ENCODE results near the gene PEX26. TPM values are rescaled to one million over a fixed set of nuclear protein-coding genes. Genes with fewer than 3 reads are reported as not detected.
"Not testable (repeated sequence)": the region's sequence is repeated elsewhere in the genome, so short reads cannot be mapped to it uniquely, and the experiment has no call there.

PEX26 gene
- total RNA-seq, 2 donors from 2014 or later, result 39.1 to 46.0 TPM

DNA sequence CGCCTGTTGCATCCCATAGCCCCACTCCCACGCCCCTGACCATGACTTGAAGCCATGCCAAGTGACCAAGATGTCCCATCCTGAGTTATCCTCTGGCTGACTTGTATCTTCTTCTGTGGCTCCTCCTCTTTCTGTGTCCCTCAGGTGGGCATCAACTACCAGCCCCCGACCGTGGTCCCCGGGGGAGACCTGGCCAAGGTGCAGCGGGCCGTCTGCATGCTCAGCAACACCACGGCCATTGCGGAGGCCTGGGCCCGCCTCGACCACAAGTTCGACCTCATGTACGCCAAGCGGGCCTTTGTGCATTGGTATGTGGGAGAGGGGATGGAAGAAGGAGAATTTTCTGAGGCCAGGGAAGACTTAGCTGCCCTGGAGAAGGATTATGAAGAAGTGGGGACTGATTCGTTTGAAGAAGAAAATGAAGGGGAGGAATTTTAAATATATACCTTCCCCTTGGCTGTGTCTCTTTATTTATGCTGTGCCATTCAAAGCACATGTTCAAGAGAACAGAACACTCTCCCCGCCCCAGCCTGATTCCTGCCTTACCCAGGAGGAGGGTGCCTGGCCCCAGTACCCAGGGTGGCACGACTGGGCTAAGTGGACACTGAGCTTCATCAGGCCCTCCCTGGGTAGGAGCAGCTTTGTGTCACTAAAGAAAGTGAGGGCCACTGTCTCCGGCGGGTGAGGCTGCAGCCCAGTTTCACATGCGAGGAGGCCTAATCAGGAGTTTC lies 53.1 kb downstream of the PEX26 start:
- Histone ChIP-seq H3K36me3 (no peaks in the 10 kb centered on the region), H3K27ac (no peak overlapping the region), H3K4me3 (no peak overlapping the region), H3K4me1 (ENCODE audit: control insufficient read depth in 1 of 2, low read depth in 2 of 2) (no peaks in the 10 kb centered on the region), H3K27me3 (replicated peaks; ENCODE audit: insufficient read depth) (no peaks in the 10 kb centered on the region), H3K9me3 (no peaks in the 10 kb centered on the region)
- DNase-seq (ENCODE audit: low spot score) (no peak), ATAC-seq (ENCODE audit: insufficient number of reproducible peaks, low FRiP score, low read depth) (no peak)
- TF ChIP-seq, protein P1, sequence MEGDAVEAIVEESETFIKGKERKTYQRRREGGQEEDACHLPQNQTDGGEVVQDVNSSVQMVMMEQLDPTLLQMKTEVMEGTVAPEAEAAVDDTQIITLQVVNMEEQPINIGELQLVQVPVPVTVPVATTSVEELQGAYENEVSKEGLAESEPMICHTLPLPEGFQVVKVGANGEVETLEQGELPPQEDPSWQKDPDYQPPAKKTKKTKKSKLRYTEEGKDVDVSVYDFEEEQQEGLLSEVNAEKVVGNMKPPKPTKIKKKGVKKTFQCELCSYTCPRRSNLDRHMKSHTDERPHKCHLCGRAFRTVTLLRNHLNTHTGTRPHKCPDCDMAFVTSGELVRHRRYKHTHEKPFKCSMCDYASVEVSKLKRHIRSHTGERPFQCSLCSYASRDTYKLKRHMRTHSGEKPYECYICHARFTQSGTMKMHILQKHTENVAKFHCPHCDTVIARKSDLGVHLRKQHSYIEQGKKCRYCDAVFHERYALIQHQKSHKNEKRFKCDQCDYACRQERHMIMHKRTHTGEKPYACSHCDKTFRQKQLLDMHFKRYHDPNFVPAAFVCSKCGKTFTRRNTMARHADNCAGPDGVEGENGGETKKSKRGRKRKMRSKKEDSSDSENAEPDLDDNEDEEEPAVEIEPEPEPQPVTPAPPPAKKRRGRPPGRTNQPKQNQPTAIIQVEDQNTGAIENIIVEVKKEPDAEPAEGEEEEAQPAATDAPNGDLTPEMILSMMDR (IDR thresholded peaks at IDR 0.05), result no peak

DNA sequence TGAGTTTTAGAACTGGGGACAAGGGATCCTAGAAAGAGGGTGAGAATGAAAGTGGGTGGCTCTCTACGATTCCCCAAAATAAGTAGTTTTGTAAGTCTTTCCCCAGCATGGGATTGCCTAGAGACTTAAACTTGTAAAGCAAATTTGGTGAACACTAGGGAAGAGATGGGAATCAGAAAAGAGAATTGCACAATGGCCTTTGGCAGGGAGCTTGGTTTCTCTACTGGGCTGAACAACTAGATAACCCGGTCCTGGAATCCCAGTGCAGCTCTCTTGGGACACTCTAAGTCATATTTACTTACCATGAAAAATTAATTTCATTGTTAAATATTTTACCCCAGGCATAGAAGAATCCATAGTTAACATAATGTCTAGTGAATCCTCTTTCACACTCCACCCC lies 55.7 kb downstream of the PEX26 start:
- H3K27ac ChIP-seq, result no peak overlapping the region
- H3K27me3 ChIP-seq (replicated peaks; ENCODE audit: insufficient read depth), result no peaks in the 10 kb centered on the region
- no peaks in the 10 kb centered on the region for H3K9me3 ChIP-seq
- H3K4me3 ChIP-seq, result no peak overlapping the region
- TF ChIP-seq, protein P1 (IDR thresholded peaks at IDR 0.05), result no peak
- H3K36me3 ChIP-seq, result no peaks in the 10 kb centered on the region
- ATAC-seq (ENCODE audit: insufficient number of reproducible peaks, low FRiP score, low read depth) (no peak), DNase-seq (ENCODE audit: low spot score) (no peak)
- no peaks in the 10 kb centered on the region for H3K4me1 ChIP-seq (ENCODE audit: control insufficient read depth in 1 of 2, low read depth in 2 of 2)

DNA sequence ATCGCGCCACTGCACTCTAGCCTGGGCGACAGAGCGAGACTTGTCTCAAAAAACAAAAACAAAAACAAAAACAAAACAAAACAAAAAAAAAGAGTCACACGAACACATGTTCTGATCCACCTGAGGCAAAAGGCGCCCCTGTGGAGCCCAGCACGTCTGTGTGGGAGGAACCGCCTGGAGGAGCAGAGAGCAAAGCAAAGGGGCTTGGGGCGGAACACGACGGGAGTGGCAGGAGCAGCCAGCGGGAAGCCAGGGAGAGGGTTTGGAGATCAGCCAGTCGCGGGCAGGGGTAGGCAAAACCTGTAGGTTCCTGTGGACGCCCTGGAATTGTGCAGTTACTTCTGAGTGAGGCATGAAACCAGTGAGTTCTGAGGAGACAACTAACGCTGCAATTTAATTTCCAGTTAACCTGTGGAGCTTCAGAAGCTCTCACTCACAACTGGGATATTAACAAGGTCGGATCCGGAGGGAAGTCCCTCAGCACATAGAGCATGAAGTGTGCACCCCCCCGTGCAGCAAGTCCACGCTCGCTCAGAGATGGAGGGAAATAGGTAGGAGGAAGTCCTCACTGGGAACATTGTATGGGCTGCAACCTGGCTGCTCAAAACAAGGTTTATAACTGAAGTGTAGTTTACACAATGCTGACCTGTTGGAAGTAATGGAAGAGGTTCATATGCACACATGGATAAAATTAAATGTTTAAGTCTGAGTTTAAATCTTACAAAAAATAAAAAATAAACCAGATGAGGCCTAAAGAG lies 59.0 kb downstream of the PEX26 start:
- Histone ChIP-seq H3K27ac (no peak overlapping the region), H3K4me1 (ENCODE audit: control insufficient read depth in 1 of 2, low read depth in 2 of 2) (no peaks in the 10 kb centered on the region), H3K27me3 (replicated peaks; ENCODE audit: insufficient read depth) (no peaks in the 10 kb centered on the region), H3K36me3 (no peaks in the 10 kb centered on the region), H3K9me3 (no peaks in the 10 kb centered on the region), H3K4me3 (no peak overlapping the region)
- TF ChIP-seq, protein P1 (IDR thresholded peaks at IDR 0.05), result no peak
- DNase-seq (ENCODE audit: low spot score) (no peak), ATAC-seq (ENCODE audit: insufficient number of reproducible peaks, low FRiP score, low read depth) (no peak)

DNA sequence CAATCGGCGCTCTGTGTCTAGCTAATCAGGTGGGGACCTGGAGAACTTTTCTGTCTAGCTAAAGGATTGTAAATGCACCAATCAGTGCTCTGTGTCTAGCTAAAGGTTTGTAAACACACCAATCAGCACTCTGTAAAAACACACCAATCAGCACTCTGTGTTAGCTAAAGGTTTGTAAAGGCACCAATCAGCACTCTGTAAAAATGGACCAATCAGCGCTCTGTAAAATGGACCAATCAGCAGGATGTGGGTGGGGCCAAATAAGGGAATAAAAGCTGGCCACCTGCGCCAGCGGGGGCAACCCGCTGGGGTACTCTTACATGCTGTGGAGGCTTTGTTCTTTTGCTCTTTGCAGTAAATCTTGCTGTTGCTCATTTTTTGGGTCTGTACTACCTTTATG lies 63.2 kb downstream of the PEX26 start:
- not testable (repeated sequence) for H3K4me3 ChIP-seq; H3K9me3 ChIP-seq; ATAC-seq (ENCODE audit: insufficient number of reproducible peaks, low FRiP score, low read depth); H3K4me1 ChIP-seq (ENCODE audit: control insufficient read depth in 1 of 2, low read depth in 2 of 2); H3K27ac ChIP-seq; H3K36me3 ChIP-seq; H3K27me3 ChIP-seq (replicated peaks; ENCODE audit: insufficient read depth); DNase-seq (ENCODE audit: low spot score)

DNA sequence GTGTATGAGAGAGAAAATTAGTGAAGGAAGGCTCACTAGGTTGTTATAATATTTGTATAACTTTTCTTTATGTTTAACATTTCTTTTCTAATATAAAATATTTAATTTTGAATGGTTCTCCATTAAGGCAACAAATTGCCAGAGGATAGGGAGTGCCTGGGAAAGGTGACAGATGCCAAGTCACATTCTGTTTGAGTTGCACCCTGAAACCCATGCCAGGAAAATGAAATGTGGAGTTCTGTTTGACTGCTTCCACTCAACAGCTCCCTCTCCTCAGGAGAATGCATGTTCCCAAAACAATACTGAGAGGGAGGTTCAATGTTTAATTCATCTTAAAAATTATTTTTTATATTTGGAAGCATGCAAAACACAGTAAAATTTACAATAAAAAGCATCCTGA lies 66.3 kb downstream of the PEX26 start:
- TF ChIP-seq, protein P1 (IDR thresholded peaks at IDR 0.05), result no peak
- Histone ChIP-seq H3K27ac (no peak overlapping the region), H3K36me3 (no peaks in the 10 kb centered on the region), H3K9me3 (no peaks in the 10 kb centered on the region), H3K27me3 (replicated peaks; ENCODE audit: insufficient read depth) (no peaks in the 10 kb centered on the region), H3K4me3 (no peak overlapping the region), H3K4me1 (ENCODE audit: control insufficient read depth in 1 of 2, low read depth in 2 of 2) (peaks cover 0 to 3% of the 10 kb centered on the region in 2 donors)
- DNase-seq (ENCODE audit: low spot score), result no peak
- no peak for ATAC-seq (ENCODE audit: insufficient number of reproducible peaks, low FRiP score, low read depth)

All from thoracic aorta (tissue), 2 donors.